A549 (cell line): ENCODE results near the gene SLC22A9. TPM values are rescaled to one million over a fixed set of nuclear protein-coding genes. Genes with fewer than 3 reads are reported as not detected.
"Not testable (repeated sequence)": the region's sequence is repeated elsewhere in the genome, so short reads cannot be mapped to it uniquely, and the experiment has no call there.

Experiments used
- ATAC-seq, 2 experiments: fragments of 200-7000 bp in 1 of 2; fragments of >200 bp in 1 of 2; cut with Nextera tagmentation in 1 of 2; cut with Tn5 transposase in 1 of 2; 3 replicates each; pipeline versions ENCODE4 v1.8.0 to v1.9.1; 2018 to 2020; ENCODE audit warnings: mild to moderate bottlenecking in 1 of 2, moderate library complexity in 1 of 2
- CTCF ChIA-PET: fragments of 300-600 bp; sonication (Branson Sonifier 250); formaldehyde crosslinking; extraction: SDS; loops from one replicate; lab custom pipeline; 2021; ENCODE audit warnings: antibody characterized with exemption, inconsistent platforms; lab: Yijun Ruan, JAX
- POLR2A ChIA-PET: fragments of 350-600 bp; formaldehyde crosslinking; extraction: SDS; loops from one replicate; lab custom pipeline; 2021; ENCODE audit warnings: antibody characterized with exemption, inconsistent platforms; lab: Yijun Ruan, JAX
- DNase-seq, 2 experiments: peaks; one replicate each; pipeline versions ENCODE4 v3.0.0 to v3.0.0-alpha.2; 2011 to 2016; ENCODE audit warnings: low read depth in 1 of 2, low spot score in 1 of 2
- FAIRE-seq: peaks from 2 replicates; lab custom pipeline; 2011; peaks lifted over from hg19 to GRCh38; lab: Jason Lieb, UNC
- H3K27ac ChIP-seq, 2 experiments: fragments of >200 bp; sonication (Bioruptor Twin); formaldehyde crosslinking; 3 replicates each; pipeline ENCODE4 v1.5.1; 2016 to 2017
- H3K4me1 ChIP-seq: fragments of >200 bp; sonication (Bioruptor Twin); formaldehyde crosslinking; 3 replicates; pipeline ENCODE4 v1.6.1; 2016
- H3K4me2 ChIP-seq: fragments of >200 bp; sonication (Bioruptor Twin); formaldehyde crosslinking; 3 replicates; pipeline ENCODE4 v1.6.1; 2016
- H3K4me3 ChIP-seq: fragments of >200 bp; sonication (Bioruptor Twin); formaldehyde crosslinking; 3 replicates; pipeline ENCODE4 v1.5.1; 2016
- H3K9me3 ChIP-seq: fragments of >200 bp; sonication (Bioruptor Twin); formaldehyde crosslinking; 3 replicates; pipeline ENCODE4 v1.6.1; 2016
- ATOH8 ChIP-seq: fragments of 250-450 bp; sonication (Bioruptor Pico); IDR thresholded peaks from 2 replicates; pipeline ENCODE4 v1.5.0; 2020; ENCODE audit warnings: low read depth, mild to moderate bottlenecking, moderate library complexity
- BCL3 ChIP-seq: fragments of >200 bp; sonication (Bioruptor Twin); formaldehyde crosslinking; IDR thresholded peaks from 3 replicates; pipeline ENCODE4 v1.6.1; 2016
- BHLHE40 ChIP-seq: IDR thresholded peaks from 2 replicates; pipeline ENCODE4 v1.6.1; 2012; ENCODE audit warnings: low read depth, low read length, inconsistent platforms
- CBX8 ChIP-seq: fragments of 200-600 bp; sonication (generic); IDR thresholded peaks from 2 replicates; pipeline ENCODE4 v1.6.1; 2016
- CEBPB ChIP-seq, 2 experiments: fragments of >200 bp in 1 of 2; sonication (Bioruptor Twin) in 1 of 2; formaldehyde crosslinking in 1 of 2; IDR thresholded peaks; 2 replicates each; pipeline ENCODE4 v1.6.1; 2012 to 2016
- CHD2 ChIP-seq: fragments of 150-350 bp; IDR thresholded peaks from 2 replicates; pipeline ENCODE4 v1.6.1; 2014; ENCODE audit warnings: low read length; ENCODE audit not compliant: partially characterized antibody
- EHF ChIP-seq: fragments of 250-450 bp; sonication (Bioruptor Pico); IDR thresholded peaks from 2 replicates; pipeline ENCODE4 v1.5.0; 2020; ENCODE audit warnings: mild to moderate bottlenecking
- GATA3 ChIP-seq: IDR thresholded peaks from 2 replicates; pipeline ENCODE4 v1.6.1; 2012; ENCODE audit warnings: borderline replicate concordance
- JUNB ChIP-seq: fragments of >200 bp; sonication (Bioruptor Twin); formaldehyde crosslinking; IDR thresholded peaks from 2 replicates; pipeline ENCODE4 v1.6.1; 2016
- KDM5A ChIP-seq: fragments of 200-600 bp; sonication (generic); IDR thresholded peaks from 2 replicates; pipeline ENCODE4 v1.6.1; 2016; ENCODE audit warnings: antibody characterized with exemption, mild to moderate bottlenecking
- MAFK ChIP-seq: fragments of 450-650 bp; IDR thresholded peaks from 2 replicates; pipeline ENCODE4 v1.6.1; 2014; ENCODE audit not compliant: partially characterized antibody
- MAX ChIP-seq: IDR thresholded peaks from 2 replicates; pipeline ENCODE4 v1.6.1; 2012
- SMC3 ChIP-seq: fragments of >200 bp; sonication (Bioruptor Twin); formaldehyde crosslinking; IDR thresholded peaks from 3 replicates; pipeline ENCODE4 v1.6.1; 2018; ENCODE audit warnings: inconsistent platforms
- USF2 ChIP-seq: fragments of 450-650 bp; IDR thresholded peaks from 2 replicates; pipeline ENCODE4 v1.6.1; 2014; ENCODE audit warnings: antibody characterized with exemption
- ZC3H11A ChIP-seq: fragments of 450-650 bp; IDR thresholded peaks from 2 replicates; pipeline ENCODE4 v1.6.1; 2014; ENCODE audit warnings: antibody characterized with exemption, mild to moderate bottlenecking
- ZFP36 ChIP-seq: fragments of 450-650 bp; IDR thresholded peaks from 2 replicates; pipeline ENCODE4 v1.6.1; 2014; ENCODE audit warnings: borderline replicate concordance; ENCODE audit not compliant: partially characterized antibody
- WGBS: methylation state at CpG from one replicate; pipeline ENCODE4 v1.1.6; 2017; ENCODE audit errors: missing lambda C conversion rate; 5-methylcytosine and 5-hydroxymethylcytosine counted together
- polyA plus RNA-seq, 4 experiments: library from polyadenylated mRNA; depleted of rRNA in 3 of 4; stranded (reverse); fragments of >200 nt; fragmentation: RNase III in 1 of 4; extraction: RNeasy Plus Mini Kit Qiagen cat#74134 plus additional on column Dnase treatment in 1 of 4; gene quantifications; 2 replicates in 3 of 4; 3 replicates in 1 of 4; pipeline ENCODE4 v1.2.3, GENCODE V29; 2011 to 2017

SLC22A9 gene
- polyA plus RNA-seq, 2 of the 4 experiments (the other 2 are of a cell fraction) = not detected

GRCh38 chr11:63417174-63417852 is 47.7 kb downstream of the SLC22A9 start:
- no peak for FAIRE-seq
- Histone ChIP-seq H3K27ac (no peak overlapping the region), H3K4me1 (no peaks in the 10 kb centered on the region), H3K4me3 (no peak overlapping the region), H3K9me3 (no peaks in the 10 kb centered on the region), H3K4me2 (no peak overlapping the region)
- CTCF ChIA-PET = interaction anchor here (1.7 kb wide), 1 partner anchor 62 kb away, joined by 6 read pairs; no protein-coding TSS in a partner anchor
- no peak for DNase-seq
- no peak for ATAC-seq
- TF ChIP-seq ZFP36 (no peak), MAX (no peak), ZC3H11A (no peak), CEBPB (IDR thresholded peaks at IDR 0.05) (no peak), SMC3 (no peak), CHD2 (no peak), JUNB (no peak)
- POLR2A ChIA-PET = no interaction called here
- 10% methylated on average over 2 of the region's 2 CpGs for WGBS

- Histone ChIP-seq H3K9me3 (no peaks in the 10 kb centered on the region), H3K27ac (no peak overlapping the region), H3K4me3 (no peak overlapping the region), H3K4me2 (no peak overlapping the region), H3K4me1 (no peaks in the 10 kb centered on the region)
- CTCF ChIA-PET = no interaction called here
- DNase-seq = no peak
- FAIRE-seq = no peak
- POLR2A ChIA-PET = no interaction called here
- WGBS = 40% methylated on average over 2 of the region's 2 CpGs
- TF ChIP-seq EHF (no peak), MAX (no peak), USF2 (no peak), KDM5A (no peak), GATA3 (no peak), CBX8 (no peak), BHLHE40 (no peak), MAFK (no peak), BCL3 (no peak), ATOH8 (no peak)
- no peak for ATAC-seq
Observed at GRCh38 chr11:63427971-63428508, 58.5 kb downstream of the SLC22A9 start.

- H3K27ac ChIP-seq, POLR2A ChIA-PET, ATAC-seq, H3K4me1 ChIP-seq, H3K4me2 ChIP-seq, H3K9me3 ChIP-seq, FAIRE-seq, H3K4me3 ChIP-seq, CTCF ChIA-PET, DNase-seq: not testable (repeated sequence)
- WGBS = 13% methylated on average over 2 of the region's 2 CpGs
Observed at GRCh38 chr11:63430731-63431130, 61.1 kb downstream of the SLC22A9 start.

GRCh38 chr11:63435351-63435750 is 65.8 kb downstream of the SLC22A9 start:
- DNase-seq, H3K27ac ChIP-seq, H3K4me1 ChIP-seq, CTCF ChIA-PET, H3K9me3 ChIP-seq, ATAC-seq, FAIRE-seq, POLR2A ChIA-PET: not testable (repeated sequence)
- 7% methylated on average over 22 of the region's 22 CpGs for WGBS
- peak overlapping the region; percentile 58 for H3K4me2 ChIP-seq
- H3K4me3 ChIP-seq = peak overlapping the region; percentile 38; the same call in 2 of the 3 replicates

- DNase-seq, ATAC-seq, H3K4me1 ChIP-seq, H3K9me3 ChIP-seq, FAIRE-seq, H3K4me3 ChIP-seq, POLR2A ChIA-PET, H3K27ac ChIP-seq, CTCF ChIA-PET: not testable (repeated sequence)
- 33% methylated on average over 1 of the region's 4 CpGs for WGBS
- H3K4me2 ChIP-seq = peak overlapping the region; percentile 58
Observed at GRCh38 chr11:63435831-63436230, 66.2 kb downstream of the SLC22A9 start.
